Hematopoietic multipotent progenitor cell treated with erythropoietin and hydrocortisone succinate and interleukin-3 and kit ligand, for 15 days (in vitro differentiated cells): Measurements from ENCODE around the gene OR13J1.
A peak's percentile ranks its signal among the peaks of the same experiment; 100 is the strongest.

ENCODE experiments used
- DNase-seq: peaks from one replicate; pipeline ENCODE4 v3.0.0-alpha.2; 2015; ENCODE audit warnings: low spot score

The OR13J1 gene

GRCh38 chr9:35858458-35858857 lies 11.7 kb downstream of the OR13J1 start:
- no peak for DNase-seq

- no peak for DNase-seq
Measured at GRCh38 chr9:35856882-35857281, 13.3 kb downstream of the OR13J1 start.

GRCh38 chr9:35856206-35856605 lies 14.0 kb downstream of the OR13J1 start:
- no peak for DNase-seq

GRCh38 chr9:35854091-35854762 lies 16.0 kb downstream of the OR13J1 start:
- no peak for DNase-seq

GRCh38 chr9:35852876-35853865 lies 17.0 kb downstream of the OR13J1 start:
- DNase-seq: no peak

- no peak for DNase-seq
Measured at GRCh38 chr9:35852267-35852815, 17.9 kb downstream of the OR13J1 start.

- DNase-seq: no peak
Measured at GRCh38 chr9:35847792-35848572, 22.2 kb downstream of the OR13J1 start.

GRCh38 chr9:35845824-35846771 lies 24.1 kb downstream of the OR13J1 start:
- no peak for DNase-seq

- no peak for DNase-seq
Measured at GRCh38 chr9:35844628-35845270, 25.5 kb downstream of the OR13J1 start.

GRCh38 chr9:35842795-35843194 lies 27.4 kb downstream of the OR13J1 start:
- no peak for DNase-seq

GRCh38 chr9:35842020-35842745 lies 28.0 kb downstream of the OR13J1 start:
- no peak for DNase-seq

- no peak for DNase-seq
Measured at GRCh38 chr9:35841645-35841900, 28.6 kb downstream of the OR13J1 start.

- no peak for DNase-seq
Measured at GRCh38 chr9:35840881-35841644, 29.1 kb downstream of the OR13J1 start.

- DNase-seq: no peak
Measured at GRCh38 chr9:35839926-35840325, 30.3 kb downstream of the OR13J1 start.

- no peak for DNase-seq
Measured at GRCh38 chr9:35836595-35836994, 33.6 kb downstream of the OR13J1 start.

- no peak for DNase-seq
Measured at GRCh38 chr9:35835766-35836165, 34.4 kb downstream of the OR13J1 start.

- DNase-seq: peak; percentile 36
Measured at GRCh38 chr9:35835216-35835632, 35.0 kb downstream of the OR13J1 start.

- DNase-seq: no peak
Measured at GRCh38 chr9:35834260-35835215, 35.7 kb downstream of the OR13J1 start.
